ENCODE data around the gene OSMR. TPM values are rescaled to one million over a fixed set of nuclear protein-coding genes. Genes with fewer than 3 reads are reported as not detected.

Gene OSMR
- total and polyA plus RNA-seq, 9 of the 15 experiments (the other 6 are each of a cell fraction or from before 2014, with no cell fraction given), result 0.18 to 1.7 (median 0.94) TPM

- TF ChIP-seq FOXA1 (IDR thresholded peaks at IDR 0.05; ENCODE audit: borderline replicate concordance) (no peak), KDM5B (IDR thresholded peaks at IDR 0.05; ENCODE audit: insufficient replicate concordance, low read depth, low read length) (no peak), ZNF174 (CRISPR knock-in tag; IDR thresholded peaks at IDR 0.05) (no peak), NFXL1 (CRISPR knock-in tag; IDR thresholded peaks at IDR 0.05) (no peak), EZH2 (IDR thresholded peaks at IDR 0.05; ENCODE audit: borderline replicate concordance, low read depth, low read length) (no peak), PML (IDR thresholded peaks at IDR 0.05; ENCODE audit: low read length) (no peak)
Measured at GRCh38 chr5:38866362-38867031, 20.7 kb downstream of the OSMR start (continued).

- Histone ChIP-seq H3K4me3 (no peak overlapping the region), H3K4me2 (ENCODE audit: insufficient read depth, low read length) (no peak overlapping the region), H3K79me2 (ENCODE audit: control insufficient read depth, insufficient read depth, low read length) (no peaks in the 10 kb centered on the region), H3K36me3 (ENCODE audit: control insufficient read depth, insufficient read depth, low read length) (no peaks in the 10 kb centered on the region), H4K20me1 (replicated peaks; ENCODE audit: control insufficient read depth, insufficient read depth, low read length) (no peaks in the 10 kb centered on the region), H3K4me1 (replicated peaks in 1 of 2; ENCODE audit: control insufficient read depth in 2 of 2, insufficient read depth in 2 of 2, low read length in 2 of 2) (no peaks in the 10 kb centered on the region; a peak in 2 of 5 replicates), H3K27me3 (ENCODE audit: control insufficient read depth in 2 of 2, insufficient read depth in 2 of 2, low read length in 2 of 2) (no peaks in the 10 kb centered on the region), H3K9me3 (replicated peaks; ENCODE audit: control insufficient read depth, insufficient read depth, low read depth, low read length) (no peaks in the 10 kb centered on the region), H3K27ac (ENCODE audit: extremely low read depth, low read depth, low read length) (no peak overlapping the region), H2AFZ (ENCODE audit: low read depth, low read length) (no peak overlapping the region), H3K9me1 (ENCODE audit: control insufficient read depth, insufficient read depth, low read length) (no peaks in the 10 kb centered on the region), H3K9ac (ENCODE audit: insufficient read depth in 1 of 2, low read depth in 2 of 2, low read length in 2 of 2) (no peak overlapping the region)
- in situ Hi-C loops (cut with MboI), result no loop called here
- ChIA-PET CTCF (ENCODE audit: low intra/inter-chr PET ratio) (no interaction called here), POLR2A (no interaction called here)
- intact Hi-C loops (cut with micrococcal nuclease), result no loop called here
- BruUV-seq (replicated peaks), result no TSS peak
- ATAC-seq, result no peak
- 0% methylated on average over 1 of the region's 1 CpG for WGBS (ENCODE audit: insufficient coverage, low coverage, missing lambda C conversion rate)
- TF ChIP-seq TCF7L2 (IDR thresholded peaks at IDR 0.05; ENCODE audit: low read depth, low read length) (no peak), SLC30A9 (CRISPR knock-in tag; IDR thresholded peaks at IDR 0.05) (no peak), CHD4 (IDR thresholded peaks at IDR 0.05; ENCODE audit: insufficient read depth, insufficient replicate concordance, low read depth, low read length, poor library complexity, severe bottlenecking) (no peak), HMG20A (CRISPR knock-in tag; conservative IDR thresholded peaks at IDR 0.05) (no peak), RBFOX2 (IDR thresholded peaks at IDR 0.05; ENCODE audit: low read depth, low read length) (no peak), JUN (IDR thresholded peaks at IDR 0.05; ENCODE audit: borderline replicate concordance, low read depth, low read length) (no peak), JUN (CRISPR knock-in tag; IDR thresholded peaks at IDR 0.05; ENCODE audit: borderline replicate concordance) (no peak), POLR2AphosphoS5 (IDR thresholded peaks at IDR 0.05; ENCODE audit: control insufficient read depth, insufficient read depth, low read depth, low read length) (no peak), MAFF (IDR thresholded peaks at IDR 0.05; ENCODE audit: low read length) (no peak), ZKSCAN1 (IDR thresholded peaks at IDR 0.05; ENCODE audit: low read depth, low read length) (no peak)
- no peak for FAIRE-seq
- no peak for DNase-seq (ENCODE audit: extremely low read depth in 1 of 4, low spot score in 3 of 4)
Measured at GRCh38 chr5:38867032-38867398, 21.2 kb downstream of the OSMR start.
